RPMI7951 (cell line): ENCODE data around the gene ZNF224. TPM values are rescaled to one million over a fixed set of nuclear protein-coding genes. Genes with fewer than 3 reads are reported as not detected.
"Not testable (repeated sequence)": the region's sequence is repeated elsewhere in the genome, so short reads cannot be mapped to it uniquely, and the experiment has no call there.

ENCODE experiments used
- DNase-seq: peaks from one replicate; pipeline ENCODE4 v3.0.0-alpha.2; 2012; ENCODE audit warnings: low read depth
- total RNA-seq: library from RNA; depleted of rRNA; stranded (reverse); fragments of >200 nt; shearing (Covaris generic); gene quantifications from 2 replicates; pipeline ENCODE4 v1.2.3, GENCODE V29; 2014; rRNA removed

The ZNF224 gene
- total RNA-seq, 1 experiment from 2014 or later = 15.7 TPM

GRCh38 chr19:44121162-44121561 lies 27.0 kb downstream of the ZNF224 start:
- not testable (repeated sequence) for DNase-seq

- DNase-seq = no peak
Observed at GRCh38 chr19:44131955-44132354, 37.8 kb downstream of the ZNF224 start.

- DNase-seq = peak; percentile 93
Observed at GRCh38 chr19:44141191-44142058, 47.3 kb downstream of the ZNF224 start, which contains the start of gene ZNF234. Gene ZNF234 (plus strand): TSS chr19:44141554. CDS start chr19:44144633, 3,079 bp downstream.

- DNase-seq = peak; percentile 49
Observed at GRCh38 chr19:44142059-44142433, 47.9 kb downstream of the ZNF224 start.

- no peak for DNase-seq
Observed at GRCh38 chr19:44149776-44150175, 55.6 kb downstream of the ZNF224 start.

- DNase-seq = no peak
Observed at GRCh38 chr19:44151491-44151890, 57.3 kb downstream of the ZNF224 start.

- DNase-seq = no peak
Observed at GRCh38 chr19:44156475-44156874, 62.3 kb downstream of the ZNF224 start.

Other genes with a start within 250 kb of the ZNF224 start
- 1.2 and 1.4 TPM in 2 replicates for gene ZNF404, start 210.4 kb upstream of the ZNF224 start, total RNA-seq
- 14.3 and 20.1 TPM in 2 replicates for gene ZNF45, start 159.1 kb upstream of the ZNF224 start, total RNA-seq
- 5.2 TPM in 2 replicates for gene ZNF221, start 143.1 kb upstream of the ZNF224 start, total RNA-seq
- gene ZNF155, start 110.2 kb upstream of the ZNF224 start, total RNA-seq = 4.6 and 6.0 TPM in 2 replicates
- gene ZNF230, start 91.4 kb upstream of the ZNF224 start, total RNA-seq = 4.8 and 5.0 TPM in 2 replicates
- 4.8 and 6.2 TPM in 2 replicates for gene ZNF222, start 69.0 kb upstream of the ZNF224 start, total RNA-seq
- gene ZNF223, start 42.3 kb upstream of the ZNF224 start, total RNA-seq = 3.6 and 5.3 TPM in 2 replicates
- gene ZNF284, start 22.2 kb upstream of the ZNF224 start, total RNA-seq = 3.4 and 3.5 TPM in 2 replicates
- gene ZNF225, start 19.0 kb downstream of the ZNF224 start, total RNA-seq = 3.1 and 4.1 TPM in 2 replicates
- 6.7 and 7.0 TPM in 2 replicates for gene ZNF234, start 47.2 kb downstream of the ZNF224 start, total RNA-seq
- gene ZNF226, start 70.7 kb downstream of the ZNF224 start, total RNA-seq = 31.1 and 32.9 TPM in 2 replicates
- 18.6 and 23.3 TPM in 2 replicates for gene ZNF227, start 118.2 kb downstream of the ZNF224 start, total RNA-seq
- 0.98 and 1.2 TPM in 2 replicates for gene ZNF233, start 165.5 kb downstream of the ZNF224 start, total RNA-seq
- 4.5 and 5.0 TPM in 2 replicates for gene ZNF235, start 210.7 kb downstream of the ZNF224 start, total RNA-seq